Ascending aorta (tissue), 2 donors: Measurements from ENCODE around the gene RPL22. TPM values are rescaled to one million over a fixed set of nuclear protein-coding genes. Genes with fewer than 3 reads are reported as not detected.

Experiments
- DNase-seq, 2 donors: peaks; one replicate each; pipeline ENCODE4 v3.0.0-alpha.2; 2019; ENCODE audit warnings: low spot score in 2 of 2
- H3K27ac ChIP-seq, 2 donors: fragments of 200-600 bp; sonication (generic); one replicate each; pipeline ENCODE4 v1.5.1; 2016 to 2017; ENCODE audit warnings: mild to moderate bottlenecking in 1 of 2
- H3K27me3 ChIP-seq: fragments of 200-600 bp; sonication (generic); one replicate; pipeline ENCODE4 v1.5.1; 2017
- H3K36me3 ChIP-seq, 2 donors: fragments of 200-600 bp; sonication (generic); one replicate each; pipeline ENCODE4 v1.5.1; 2016
- H3K4me1 ChIP-seq, 2 donors: fragments of 200-600 bp; sonication (generic); one replicate each; pipeline ENCODE4 v1.5.1; 2016 to 2017; ENCODE audit warnings: mild to moderate bottlenecking in 1 of 2
- H3K4me3 ChIP-seq, 2 donors: fragments of 200-600 bp; sonication (generic); one replicate each; pipeline ENCODE4 v1.5.1; 2016 to 2017; ENCODE audit warnings: mild to moderate bottlenecking in 1 of 2
- H3K9me3 ChIP-seq, 2 donors: fragments of 200-600 bp; sonication (generic); one replicate each; pipeline ENCODE4 v1.5.1; 2016
- CTCF ChIP-seq, 3 experiments: fragments of 200-600 bp in 2 of 3; fragments of 450-650 bp in 1 of 3; sonication (generic) in 2 of 3; IDR thresholded peaks; one replicate each; pipeline ENCODE4 v1.5.1; 2016 to 2019; ENCODE audit warnings: antibody characterized with exemption in 3 of 3, mild to moderate bottlenecking in 1 of 3, moderate library complexity in 1 of 3
- intact Hi-C: fragments of 100-400 bp; cut with DNase I; formaldehyde crosslinking; loops from one replicate; pipeline ENCODE4 v1.15.1; 2023
- total RNA-seq: library from RNA; depleted of rRNA; stranded (reverse); fragments of >200 nt; gene quantifications from one replicate; pipeline ENCODE4 v1.1.0, GENCODE V29; 2016

RPL22 gene
- total RNA-seq, 1 donor from 2014 or later = 88.8 TPM

- H3K4me3 ChIP-seq = no peak overlapping the region
- no peaks in the 10 kb centered on the region for H3K4me1 ChIP-seq
- H3K9me3 ChIP-seq = no peaks in the 10 kb centered on the region
- H3K36me3 ChIP-seq = no peaks in the 10 kb centered on the region
- intact Hi-C loops = no loop called here
- DNase-seq = no peak
- no peaks in the 10 kb centered on the region for H3K27me3 ChIP-seq
- TF ChIP-seq CTCF (IDR thresholded peaks at IDR 0.05) = no peak
- no peak overlapping the region for H3K27ac ChIP-seq
These were observed 27.8 kb downstream of the RPL22 start for GRCh38 chr1:6171548-6172124.

- Histone ChIP-seq H3K4me1 (no peaks in the 10 kb centered on the region), H3K27me3 (no peaks in the 10 kb centered on the region), H3K27ac (no peak overlapping the region), H3K9me3 (no peaks in the 10 kb centered on the region), H3K4me3 (no peak overlapping the region), H3K36me3 (no peaks in the 10 kb centered on the region)
- intact Hi-C loops = no loop called here
- TF ChIP-seq CTCF (IDR thresholded peaks at IDR 0.05) = no peak
- no peak for DNase-seq
These were observed 28.6 kb downstream of the RPL22 start for GRCh38 chr1:6170742-6171201.

DNA sequence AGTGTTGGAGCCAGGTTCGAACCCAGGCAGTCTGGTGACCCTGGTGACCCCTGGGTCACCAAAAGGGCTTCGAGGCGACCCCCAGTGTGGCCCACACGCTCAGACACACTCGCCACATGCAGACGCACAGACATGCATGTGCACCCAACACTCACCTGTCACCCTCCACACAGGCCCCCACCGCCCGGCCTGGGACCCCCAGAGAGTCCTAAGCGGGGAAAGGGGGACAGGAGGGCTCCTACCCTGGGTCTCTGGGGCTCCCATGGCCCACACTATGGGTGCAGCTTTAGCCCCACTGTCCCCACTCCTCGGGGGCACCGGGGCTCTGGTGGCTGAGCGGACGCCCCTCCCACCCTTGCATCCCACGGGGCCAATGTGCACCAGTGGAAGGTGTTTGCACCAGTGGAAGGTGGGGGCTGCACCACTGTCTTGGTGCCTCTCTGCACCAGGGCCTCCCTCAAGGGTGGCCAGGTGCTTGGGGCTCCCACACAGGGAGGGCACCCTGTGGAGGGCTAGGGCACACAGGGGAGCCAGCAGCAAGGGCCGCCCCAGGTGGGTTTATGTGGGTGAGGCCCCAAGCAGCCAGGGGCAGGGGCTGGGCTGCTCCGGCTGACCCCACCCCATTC is 29.2 kb downstream of the RPL22 start:
- no peak overlapping the region for H3K27ac ChIP-seq
- TF ChIP-seq CTCF (IDR thresholded peaks at IDR 0.05) = no peak

GRCh38 chr1:6168947-6169586 is 30.3 kb downstream of the RPL22 start:
- no peak overlapping the region for H3K27ac ChIP-seq
- H3K36me3 ChIP-seq = no peaks in the 10 kb centered on the region
- no peaks in the 10 kb centered on the region for H3K27me3 ChIP-seq
- H3K4me3 ChIP-seq = no peak overlapping the region
- no peaks in the 10 kb centered on the region for H3K9me3 ChIP-seq
- no peak for TF ChIP-seq CTCF (IDR thresholded peaks at IDR 0.05)
- H3K4me1 ChIP-seq = no peaks in the 10 kb centered on the region
- no peak for DNase-seq
- intact Hi-C loops = no loop called here

More for the DNA sequence above, 29.2 kb downstream of the RPL22 start:
- Histone ChIP-seq H3K27me3 (no peaks in the 10 kb centered on the region), H3K9me3 (no peaks in the 10 kb centered on the region), H3K4me1 (no peaks in the 10 kb centered on the region), H3K4me3 (no peak overlapping the region), H3K36me3 (no peaks in the 10 kb centered on the region)
- DNase-seq = no peak
- intact Hi-C loops = no loop called here

- no peaks in the 10 kb centered on the region for H3K27me3 ChIP-seq
- no peak overlapping the region for H3K4me3 ChIP-seq
- no peaks in the 10 kb centered on the region for H3K9me3 ChIP-seq
- H3K27ac ChIP-seq = no peak overlapping the region
- intact Hi-C loops = no loop called here
- TF ChIP-seq CTCF (IDR thresholded peaks at IDR 0.05) = no peak
- no peak for DNase-seq
- no peaks in the 10 kb centered on the region for H3K4me1 ChIP-seq
- H3K36me3 ChIP-seq = no peaks in the 10 kb centered on the region
These were observed 31.7 kb downstream of the RPL22 start for GRCh38 chr1:6167391-6168303.
